GM18505 (cell line): Measurements from ENCODE around the gene FIBCD1.

ENCODE experiments used
- ATAC-seq: cut with Tn5 transposase; IDR thresholded peaks from one replicate; pipeline ENCODE4 v1.9.1; 2021; ENCODE audit not compliant: unreplicated experiment
- POLR2A ChIP-seq: IDR thresholded peaks from 4 replicates; pipeline ENCODE4 v1.6.1; 2011; ENCODE audit warnings: borderline replicate concordance; ENCODE audit not compliant: insufficient read depth, insufficient read length; ENCODE audit errors: extremely low read depth

Gene FIBCD1

DNA sequence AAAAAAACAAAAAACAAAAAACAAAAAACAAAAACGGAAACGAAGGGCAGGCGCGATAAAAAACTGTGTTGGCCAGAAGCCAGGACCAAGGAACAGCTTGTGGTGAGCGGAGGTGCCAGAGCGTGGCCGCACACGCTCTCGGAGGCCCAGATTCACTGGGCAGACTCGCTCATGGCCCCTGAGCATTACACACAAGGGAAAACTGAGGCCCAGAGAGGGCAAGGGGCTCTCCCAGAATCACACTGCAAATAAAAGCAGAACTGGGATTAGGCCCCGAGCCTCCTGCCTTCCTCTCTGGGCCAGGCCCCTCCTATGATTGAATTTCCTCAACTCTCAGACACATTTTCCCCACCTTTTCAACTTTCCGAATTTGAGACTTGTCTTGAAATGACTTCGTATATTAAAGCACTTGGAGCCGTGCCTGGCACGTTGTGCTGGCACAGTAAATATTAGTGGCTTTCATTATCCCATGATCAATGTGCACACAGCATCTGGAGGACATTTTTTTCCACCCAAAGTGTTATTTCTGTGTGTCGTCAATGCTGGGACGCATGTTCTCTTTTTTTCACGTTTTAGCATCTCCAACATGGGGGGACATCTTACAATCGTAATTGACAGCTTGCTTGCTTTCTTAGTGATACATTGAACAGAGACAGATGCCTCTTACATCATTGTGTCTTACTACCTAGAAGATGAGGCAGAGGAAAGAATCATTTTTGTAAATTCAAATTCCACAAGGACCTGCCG lies 7.4 kb downstream of the FIBCD1 start:
- peak; percentile 48 for ATAC-seq
- no peak for TF ChIP-seq POLR2A

DNA sequence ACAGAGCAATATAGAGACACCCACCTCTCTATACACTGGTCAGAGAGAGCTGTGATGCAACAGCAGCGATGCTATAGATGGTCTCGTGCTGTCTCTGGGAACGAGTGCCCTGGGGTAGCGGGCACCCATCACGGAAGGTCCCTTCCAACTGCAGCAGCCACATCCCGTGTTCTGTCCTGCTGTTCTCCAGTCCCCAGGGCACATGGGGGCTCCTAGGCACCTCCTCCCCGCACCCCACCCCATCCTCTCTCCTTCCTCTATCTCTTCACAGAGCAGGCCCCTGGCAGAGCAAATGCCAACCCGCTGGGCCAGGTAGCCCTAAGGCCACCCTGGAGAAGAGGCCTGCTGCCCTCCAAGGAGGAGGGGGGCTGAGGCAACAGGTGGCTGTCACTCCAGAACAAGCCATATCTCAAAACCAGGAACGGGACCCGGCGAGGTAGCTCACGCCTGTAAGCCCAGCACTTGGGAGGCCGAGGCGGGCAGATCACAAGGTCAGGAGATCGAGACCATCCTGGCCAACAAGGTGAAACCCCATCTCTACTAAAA lies 8.2 kb downstream of the FIBCD1 start:
- ATAC-seq = no peak
- no peak for TF ChIP-seq POLR2A

DNA sequence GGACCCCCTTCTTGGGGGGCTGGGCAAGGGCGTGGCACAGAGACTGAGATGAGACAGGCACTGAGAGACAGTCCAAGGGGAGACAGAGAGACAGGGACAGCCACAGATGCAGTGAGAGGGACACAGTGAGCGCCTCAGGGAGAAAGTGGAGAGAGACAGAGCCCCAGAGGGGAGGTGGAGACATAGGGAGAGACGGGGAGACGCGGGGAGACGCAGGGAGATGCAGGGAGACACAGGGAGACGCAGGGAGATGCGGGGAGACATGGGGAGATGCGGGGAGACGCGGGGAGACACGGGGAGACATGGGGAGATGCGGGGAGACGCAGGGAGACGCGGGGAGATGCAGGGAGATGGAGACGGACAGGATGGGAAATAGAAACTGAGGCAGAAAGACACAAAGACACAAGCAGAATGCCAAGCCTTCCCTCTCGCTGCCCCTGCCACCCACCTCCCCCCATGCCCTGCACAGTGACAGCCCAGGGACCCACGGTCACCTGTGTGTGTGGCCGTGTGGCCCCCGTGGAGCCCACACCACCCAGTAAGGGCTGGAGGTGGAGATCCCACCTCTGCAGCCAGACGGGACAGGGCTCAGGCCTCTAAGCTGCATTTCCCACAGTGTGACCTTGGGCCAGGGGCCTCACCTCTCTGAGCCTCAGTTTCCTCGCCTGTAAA lies 8.8 kb downstream of the FIBCD1 start:
- ATAC-seq = no peak
- no peak for TF ChIP-seq POLR2A

DNA sequence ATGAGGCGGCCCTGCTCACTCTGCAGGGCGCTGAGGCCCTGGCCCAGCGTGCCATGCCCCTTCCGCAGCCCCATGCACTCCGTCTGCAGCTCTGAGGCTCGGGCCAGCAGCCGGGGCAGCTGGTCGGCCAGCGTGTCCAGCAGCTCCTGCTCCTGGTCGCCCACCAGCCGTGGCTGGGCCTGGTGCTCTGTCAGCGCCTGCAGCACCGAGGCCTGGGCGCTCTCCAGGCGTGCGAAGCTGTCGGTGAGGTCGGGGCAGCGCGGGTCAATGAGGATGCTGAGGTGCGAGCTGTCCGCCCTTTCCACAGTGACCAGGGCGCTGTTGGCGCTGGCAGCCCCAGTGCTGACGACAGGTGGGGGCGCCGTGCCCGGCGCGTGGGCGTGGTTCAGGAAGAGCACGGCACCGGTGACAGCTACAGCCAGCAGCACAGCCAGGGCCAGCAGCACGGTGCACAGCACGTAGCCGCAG lies 9.4 kb downstream of the FIBCD1 start:
- no peak for ATAC-seq

DNA sequence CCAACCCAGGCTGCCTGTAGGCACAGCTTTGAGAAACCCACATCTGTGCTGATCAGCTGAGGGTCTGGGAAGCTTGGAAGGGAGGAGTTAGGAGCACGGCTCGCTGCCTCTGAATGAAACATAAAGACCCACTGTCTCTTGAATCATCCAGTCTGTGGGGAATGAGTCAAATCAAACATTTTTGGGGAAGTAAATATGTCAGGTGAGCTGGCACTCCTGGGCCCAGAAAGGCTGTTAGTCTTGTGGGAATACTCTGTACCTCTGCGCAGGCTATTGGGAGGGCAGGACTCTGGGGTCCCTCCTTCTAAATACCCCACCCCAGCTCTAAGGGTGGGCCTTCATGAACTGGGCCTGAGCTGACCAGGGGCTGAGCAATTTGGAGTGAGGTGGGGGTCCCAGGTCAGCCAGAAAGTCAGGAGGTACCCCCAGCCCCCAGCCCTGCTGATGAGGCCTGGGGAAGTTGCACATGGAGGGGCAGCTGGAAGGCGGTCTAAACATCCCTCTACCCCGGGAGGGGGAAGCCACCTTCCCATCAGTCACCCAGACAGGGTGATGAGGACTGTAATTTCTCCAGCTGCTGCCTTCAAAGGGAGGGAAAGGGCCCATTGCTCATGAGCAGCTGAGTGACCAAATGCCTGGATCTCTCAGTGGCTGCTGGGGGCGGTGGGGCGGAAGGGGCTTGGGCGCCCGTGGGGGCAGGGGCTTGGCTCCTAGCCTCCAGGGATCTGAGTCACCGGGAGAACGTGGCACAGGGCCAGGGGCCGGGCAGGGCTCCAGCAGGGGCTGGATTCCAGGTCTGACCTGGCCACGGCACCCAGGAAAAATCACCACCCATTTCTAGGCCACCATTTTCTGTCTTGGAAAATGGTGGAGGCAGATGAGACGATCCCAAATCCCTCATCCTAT lies 10.8 kb downstream of the FIBCD1 start:
- TF ChIP-seq POLR2A = no peak
- ATAC-seq = no peak

More for the DNA sequence above, 9.4 kb downstream of the FIBCD1 start:
- no peak for TF ChIP-seq POLR2A

DNA sequence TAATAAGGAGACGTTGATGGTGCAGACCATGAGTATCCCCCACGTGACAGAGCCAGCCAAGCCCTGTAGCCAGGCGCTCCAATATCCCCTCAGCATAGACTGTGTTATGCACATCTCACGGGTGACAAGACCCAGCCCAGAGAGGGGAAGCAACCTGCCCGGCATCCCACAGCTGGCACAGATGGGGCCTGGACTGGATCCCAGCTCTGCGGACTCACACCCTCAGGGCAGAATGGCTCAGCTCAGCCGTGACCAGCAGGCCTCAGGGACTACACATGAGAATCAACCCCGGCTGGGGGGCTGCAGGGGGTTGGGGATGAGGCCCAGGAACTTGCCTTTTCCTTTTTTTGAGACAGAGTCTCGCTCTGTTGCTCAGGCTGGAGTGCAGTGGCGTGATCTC lies 11.7 kb downstream of the FIBCD1 start:
- TF ChIP-seq POLR2A = no peak
- no peak for ATAC-seq

DNA sequence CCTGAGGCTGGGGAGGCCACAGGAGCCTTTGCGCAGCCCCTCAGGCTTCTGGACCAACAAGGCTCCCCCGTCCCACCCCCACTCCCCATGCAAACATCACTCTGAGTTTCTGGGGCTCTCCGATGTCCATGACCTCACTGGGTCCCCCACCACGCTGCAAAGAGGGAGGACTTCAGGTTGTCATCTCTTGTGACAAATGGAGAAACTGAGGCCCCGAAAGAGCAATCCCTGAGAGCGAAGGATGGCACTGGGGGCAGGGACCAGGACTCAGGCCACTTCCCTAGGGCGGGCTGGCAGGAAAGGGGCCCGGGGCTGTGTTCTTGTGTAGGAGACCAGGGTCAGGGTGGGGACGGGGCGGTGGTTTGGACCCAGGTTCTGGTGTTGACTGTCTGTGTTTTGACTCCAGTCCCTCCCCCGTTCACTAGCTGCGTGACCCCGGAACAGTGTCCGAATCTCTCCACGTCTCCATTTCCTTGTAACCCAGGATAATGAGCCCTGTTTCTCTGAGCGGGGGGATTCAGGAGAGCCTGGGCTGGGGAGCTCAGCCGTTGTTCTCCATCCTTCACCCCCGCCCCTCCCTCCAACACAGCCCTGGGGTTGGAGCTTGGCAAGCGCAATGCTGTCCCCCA lies 13.9 kb downstream of the FIBCD1 start:
- no peak for ATAC-seq
- no peak for TF ChIP-seq POLR2A

DNA sequence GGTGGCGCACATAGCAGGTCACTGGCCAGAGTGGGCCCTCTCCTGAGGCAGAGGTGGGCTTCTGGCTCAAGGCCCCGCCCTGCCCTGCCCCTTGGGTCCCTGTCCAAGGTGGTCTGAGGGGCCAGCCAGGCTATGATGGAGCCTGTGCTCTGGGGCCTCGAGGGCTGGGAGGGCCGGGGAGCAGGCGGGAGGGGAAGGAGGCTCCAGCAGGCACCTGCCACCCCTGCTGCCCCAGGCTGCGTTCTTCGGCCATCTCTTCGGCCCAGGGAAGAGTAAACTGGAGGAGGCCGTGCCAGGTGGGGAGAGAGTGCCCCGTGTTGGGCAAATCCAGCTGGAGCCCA lies 14.6 kb downstream of the FIBCD1 start:
- no peak for TF ChIP-seq POLR2A
- ATAC-seq = no peak

DNA sequence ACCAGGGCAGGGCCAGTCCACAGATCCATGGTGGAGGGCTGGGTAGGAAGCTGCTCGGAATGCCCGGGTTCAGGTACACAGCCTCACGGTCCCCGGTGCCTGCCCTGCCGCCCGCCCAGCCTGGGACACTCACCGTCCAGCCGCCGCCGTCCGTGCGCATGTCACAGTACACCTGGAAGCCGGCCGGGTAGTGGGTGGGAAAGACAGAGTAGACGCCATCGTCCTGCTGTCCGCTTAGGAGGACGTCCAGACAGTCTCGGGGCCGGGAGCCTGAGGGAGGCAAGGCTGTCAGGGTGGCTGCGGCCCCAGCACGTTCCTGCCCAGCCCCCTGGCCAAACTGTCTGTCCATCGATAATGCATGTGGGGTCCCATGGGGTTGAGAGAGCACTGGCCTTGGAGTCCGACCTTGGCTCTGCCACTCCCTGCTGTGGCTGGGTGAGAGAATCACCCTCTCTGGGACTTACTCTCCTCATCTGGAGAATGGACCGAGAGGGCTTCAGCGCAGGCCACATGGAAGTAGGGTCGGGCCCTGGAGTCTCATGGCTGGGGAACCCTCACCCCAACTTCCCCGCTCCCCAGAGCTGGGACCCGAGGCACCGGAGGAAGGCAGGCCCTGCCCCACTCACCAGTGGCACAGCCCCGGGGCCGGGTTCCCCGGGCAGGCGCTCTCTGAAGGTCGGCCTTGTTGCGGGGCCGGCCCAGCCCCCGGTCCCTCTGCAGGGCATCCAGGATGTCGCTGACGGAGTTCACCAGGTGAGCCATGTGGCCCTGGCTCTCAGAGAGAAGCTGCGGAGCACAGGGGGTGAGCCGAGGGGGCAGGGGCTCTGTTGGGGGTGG lies 15.2 kb downstream of the FIBCD1 start:
- no peak for ATAC-seq
- TF ChIP-seq POLR2A = no peak

DNA sequence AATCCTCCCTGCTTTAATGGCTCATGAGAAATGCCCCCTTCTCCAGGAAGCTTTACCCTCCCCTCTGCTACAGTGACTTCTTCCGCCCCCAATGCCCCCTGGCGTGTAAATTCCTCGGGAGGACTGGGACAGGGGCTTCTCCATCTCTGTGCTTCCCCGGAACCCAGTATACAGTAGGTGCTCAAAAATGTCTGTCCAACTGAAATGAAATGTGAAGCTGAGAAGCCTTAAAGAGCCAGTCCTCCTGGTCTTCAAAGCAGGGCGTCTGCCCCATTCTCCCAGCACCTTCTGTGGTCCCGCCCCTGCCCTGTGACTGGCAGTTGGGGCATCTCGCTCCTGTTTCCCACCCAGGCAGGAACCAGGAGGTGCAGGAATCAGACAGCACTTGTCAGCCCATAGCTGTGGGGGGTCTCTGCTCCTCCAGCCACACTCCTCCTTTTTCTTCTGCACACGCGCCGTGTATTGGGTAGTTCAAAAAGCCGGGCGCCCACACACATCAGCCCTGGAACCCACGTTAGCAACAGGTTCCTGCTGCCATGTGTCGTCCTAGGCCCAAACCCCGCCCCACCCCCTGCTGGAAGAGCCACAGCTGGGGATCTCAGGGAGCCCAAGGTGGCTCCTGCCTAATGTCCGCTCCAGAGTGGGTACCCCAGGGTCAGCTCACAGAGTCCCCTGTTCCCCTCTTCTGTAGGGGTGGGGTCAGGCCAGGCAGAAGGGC lies 16.0 kb downstream of the FIBCD1 start:
- no peak for TF ChIP-seq POLR2A
- ATAC-seq = no peak
